ENCODE data around the gene BAZ2A. TPM values are rescaled to one million over a fixed set of nuclear protein-coding genes. Genes with fewer than 3 reads are reported as not detected.
A peak's percentile ranks its signal among the peaks of the same experiment; 100 is the strongest.

Gene BAZ2A
- total RNA-seq, 4 donors from 2014 or later, result 61.9 to 172 (median 82.3) TPM

- TF ChIP-seq CTCF (IDR thresholded peaks at IDR 0.05; ENCODE audit: low read depth), result no peak
Observed at GRCh38 chr12:56572288-56572687, 57.8 kb downstream of the BAZ2A start.

GRCh38 chr12:56571121-56571520, 59.0 kb downstream of the BAZ2A start:
- TF ChIP-seq CTCF (IDR thresholded peaks at IDR 0.05; ENCODE audit: low read depth), result no peak

- no peak for TF ChIP-seq CTCF (IDR thresholded peaks at IDR 0.05; ENCODE audit: low read depth)
Observed at GRCh38 chr12:56568146-56568545, 62.0 kb downstream of the BAZ2A start.

- TF ChIP-seq CTCF (IDR thresholded peaks at IDR 0.05; ENCODE audit: low read depth), result no peak
Observed at GRCh38 chr12:56565510-56566101, 64.5 kb downstream of the BAZ2A start.

GRCh38 chr12:56551070-56551469, 79.1 kb downstream of the BAZ2A start:
- no peak for TF ChIP-seq CTCF (IDR thresholded peaks at IDR 0.05; ENCODE audit: low read depth)

GRCh38 chr12:56546680-56547079, 83.4 kb downstream of the BAZ2A start:
- no peak for TF ChIP-seq CTCF (IDR thresholded peaks at IDR 0.05; ENCODE audit: low read depth)

Small RNA genes lying within 50 kb of the gene (small RNA-seq; reads per million reads assigned to genes)
- gene RN7SL809P (not detected), gene RNU6-343P (not detected), gene SNORD59A (28,311 reads per million, percentile 100 among the genes with 10 or more reads in this experiment)

Other genes starting within 250 kb of the BAZ2A start
- 1 to 10 TPM; 3.1 to 8.3 (median 4.8) TPM for gene TIMELESS, start 180.9 kb downstream of the BAZ2A start, total RNA-seq
- gene MIP, start 175.7 kb downstream of the BAZ2A start, total RNA-seq, result not detected
- 1 to 10 TPM; 1.5 to 3.2 (median 1.8) TPM for gene SPRYD4, start 161.7 kb downstream of the BAZ2A start, total RNA-seq
- 1 to 10 TPM in 2 of 4 donors, not detected in 2; 1.8 to 3.2 TPM for gene GLS2, start 142.2 kb downstream of the BAZ2A start, total RNA-seq
- gene RBMS2, start 108.5 kb downstream of the BAZ2A start, total RNA-seq, result 10 to 100 TPM; 22.0 to 49.5 (median 33.0) TPM
- gene ATP5F1B, start 15.7 kb upstream of the BAZ2A start, total RNA-seq, result 100 to 1,000 TPM; 323 to 838 (median 466) TPM
- gene PTGES3, start 58.0 kb upstream of the BAZ2A start, total RNA-seq, result 100 to 1,000 TPM in 2 of 4 donors, 10 to 100 TPM in 2; 87.4 to 145 (median 96.2) TPM
- gene NACA, start 95.0 kb upstream of the BAZ2A start, total RNA-seq, result 1,000 to 10,000 TPM; 1,156 to 1,436 (median 1,318) TPM
- 10 to 100 TPM in 2 of 4 donors, 1 to 10 TPM in 2; 3.4 to 11.7 (median 8.2) TPM for gene PRIM1, start 122.0 kb upstream of the BAZ2A start, total RNA-seq
- gene HSD17B6, start 133.0 kb upstream of the BAZ2A start, total RNA-seq, result 1 to 10 TPM in 1 of 4 donors, not detected in 3; 3.1 TPM